HepG2 (cell line): ENCODE results near the gene MEGF6. TPM values are rescaled to one million over a fixed set of nuclear protein-coding genes. Genes with fewer than 3 reads are reported as not detected.

ENCODE experiments used
- ATAC-seq: fragments of 200-7000 bp; cut with Tn5 transposase; 3 replicates; pipeline ENCODE4 v1.9.1; 2020; ENCODE audit warnings: mild to moderate bottlenecking, moderate library complexity
- BruUV-seq: library from RNA; stranded (reverse); fragments of 400-500 nt; replicated peaks from 2 replicates; lab custom pipeline; 2021; lab: Mats Ljungman, UMichigan
- CTCF ChIA-PET: fragments of 300-600 bp; formaldehyde crosslinking; extraction: SDS; loops from one replicate; lab custom pipeline; 2021; ENCODE audit warnings: low total read pairs, inconsistent platforms, low intra/inter-chr PET ratio; lab: Yijun Ruan, JAX
- POLR2A ChIA-PET: fragments of 350-600 bp; sonication (Branson Sonifier 250); formaldehyde crosslinking; loops from one replicate; lab custom pipeline; 2020; ENCODE audit warnings: antibody characterized with exemption, inconsistent platforms; lab: Yijun Ruan, JAX
- DNase-seq: peaks from one replicate; pipeline ENCODE4 v3.0.0-alpha.2; 2015; ENCODE audit warnings: low spot score
- FAIRE-seq: peaks from 3 replicates; lab custom pipeline; 2011; peaks lifted over from hg19 to GRCh38; lab: Jason Lieb, UNC
- H2AFZ ChIP-seq: one replicate; pipeline ENCODE4 v1.6.1; 2011; ENCODE audit warnings: low read length, inconsistent platforms
- H3K27ac ChIP-seq: fragments of 300-600 bp; 3 replicates; pipeline ENCODE4 v1.8.0; 2011; ENCODE audit warnings: mixed run types, mild to moderate bottlenecking, mixed read lengths, low read length, inconsistent platforms; ENCODE audit not compliant: insufficient read depth; ENCODE audit errors: extremely low read length
- H3K27me3 ChIP-seq, 2 experiments: fragments of 200-600 bp in 1 of 2; 2 replicates in 1 of 2; 3 replicates in 1 of 2; pipeline versions ENCODE4 v1.6.0 to v1.8.0; 2011; ENCODE audit warnings: low read length in 2 of 2, mild to moderate bottlenecking in 2 of 2, moderate library complexity in 2 of 2, inconsistent platforms in 1 of 2; ENCODE audit not compliant: insufficient read depth in 2 of 2, control insufficient read depth in 1 of 2
- H3K36me3 ChIP-seq, 2 experiments: fragments of 200-600 bp in 1 of 2; replicated peaks in 1 of 2; 2 replicates in 1 of 2; 3 replicates in 1 of 2; pipeline versions ENCODE4 v1.5.1 to v1.8.0; 2011; ENCODE audit warnings: low read length in 2 of 2, inconsistent platforms in 1 of 2; ENCODE audit not compliant: insufficient read depth in 2 of 2, control insufficient read depth in 1 of 2
- H3K4me1 ChIP-seq: 2 replicates; pipeline ENCODE4 v1.5.1; 2012; ENCODE audit warnings: low read length, inconsistent platforms; ENCODE audit not compliant: insufficient read depth
- H3K4me2 ChIP-seq: 2 replicates; pipeline ENCODE4 v1.6.0; 2011; ENCODE audit warnings: low read depth, low read length, inconsistent platforms
- H3K4me3 ChIP-seq, 3 experiments: fragments of 200-600 bp in 1 of 3; sonication (generic), shearing (Covaris generic) in 1 of 3; replicated peaks in 1 of 3; 2 replicates each; pipeline ENCODE4 v1.5.1; 2011 to 2016; ENCODE audit warnings: low read length in 3 of 3, inconsistent platforms in 2 of 3, low read depth in 2 of 3, mild to moderate bottlenecking in 2 of 3, control low read depth in 1 of 3, mixed read lengths in 1 of 3; ENCODE audit not compliant: insufficient read depth in 1 of 3
- H3K79me2 ChIP-seq: one replicate; pipeline ENCODE4 v1.6.1; 2011; ENCODE audit warnings: low read length, inconsistent platforms; ENCODE audit not compliant: insufficient read depth
- H3K9ac ChIP-seq: 2 replicates; pipeline ENCODE4 v1.6.0; 2011; ENCODE audit warnings: mild to moderate bottlenecking, low read depth, low read length, inconsistent platforms; ENCODE audit not compliant: insufficient read depth
- H3K9me3 ChIP-seq: 2 replicates; pipeline ENCODE4 v1.5.1; 2012; ENCODE audit warnings: mild to moderate bottlenecking, low read length
- H4K20me1 ChIP-seq: 2 replicates; pipeline ENCODE4 v1.6.0; 2011; ENCODE audit warnings: inconsistent platforms, mild to moderate bottlenecking, low read length, moderate library complexity; ENCODE audit not compliant: insufficient read depth
- AGO1 ChIP-seq: fragments of 200-400 bp; formaldehyde crosslinking; IDR thresholded peaks from 2 replicates; pipeline ENCODE4 v1.6.1; 2017; ENCODE audit warnings: mild to moderate bottlenecking, low read depth, low read length, moderate library complexity; ENCODE audit not compliant: poor library complexity, severe bottlenecking
- AGO2 ChIP-seq: fragments of 200-400 bp; formaldehyde crosslinking; optimal IDR thresholded peaks from 2 replicates; pipeline ENCODE3; 2017; ENCODE audit warnings: mild to moderate bottlenecking, low read depth, low read length, moderate library complexity
- CREB1 ChIP-seq, 2 experiments: fragments of 450-650 bp in 1 of 2; IDR thresholded peaks; 2 replicates each; pipeline ENCODE4 v1.6.1; 2016 to 2017; ENCODE audit warnings: control low read depth in 1 of 2, mild to moderate bottlenecking in 1 of 2, missing compliant biosample characterization in 1 of 2, missing genetic modification characterization in 1 of 2
- NFE2L1 ChIP-seq: sonication (generic); formaldehyde crosslinking; IDR thresholded peaks from 2 replicates; pipeline ENCODE4 v1.4.0; 2020; ENCODE audit warnings: missing genetic modification reagents, mild to moderate bottlenecking, borderline replicate concordance
- PATZ1 ChIP-seq: sonication (generic); formaldehyde crosslinking; IDR thresholded peaks from 2 replicates; pipeline ENCODE4 v1.4.0; 2020; ENCODE audit warnings: missing genetic modification reagents
- PITX1 ChIP-seq: sonication (generic); formaldehyde crosslinking; IDR thresholded peaks from 2 replicates; pipeline ENCODE4 v1.5.1; 2020; ENCODE audit warnings: mild to moderate bottlenecking, missing genetic modification reagents
- YEATS4 ChIP-seq: sonication (generic); formaldehyde crosslinking; IDR thresholded peaks from 2 replicates; pipeline ENCODE4 v1.4.0; 2020; ENCODE audit warnings: missing genetic modification reagents, borderline replicate concordance
- ZHX2 ChIP-seq, 2 experiments: sonication (generic) in 1 of 2; formaldehyde crosslinking in 1 of 2; IDR thresholded peaks; 2 replicates each; pipeline versions ENCODE4 v1.6.1 to v1.9.0; 2014 to 2022; ENCODE audit warnings: antibody characterized with exemption in 1 of 2, borderline replicate concordance in 1 of 2, inconsistent platforms in 1 of 2, low read depth in 1 of 2, missing genetic modification reagents in 1 of 2
- ZNF777 ChIP-seq: sonication (generic); formaldehyde crosslinking; IDR thresholded peaks from 2 replicates; pipeline ENCODE4 v1.4.0; 2020; ENCODE audit warnings: missing genetic modification reagents
- WGBS: methylation state at CpG from one replicate; pipeline ENCODE4 v1.1.6; 2017; ENCODE audit warnings: low lambda C conversion rate; 5-methylcytosine and 5-hydroxymethylcytosine counted together
- in situ Hi-C: cut with HindIII; loops from 2 replicates; pipeline ENCODE4 v1.10.0; 2017; ENCODE audit warnings: low pct_unique_long_range_greater_than_20kb; ENCODE audit not compliant: extremely low pct_ligation_motif_present
- intact Hi-C: fragments of 100-400 bp; cut with micrococcal nuclease; formaldehyde crosslinking; loops from one replicate; pipeline ENCODE4 v1.10.0; 2022; ENCODE audit not compliant: unreplicated experiment
- polyA plus RNA-seq, 8 experiments: library from polyadenylated mRNA; depleted of rRNA in 3 of 8; stranded (reverse) in 7 of 8; unstranded in 1 of 8; fragments of >200 nt; fragmentation: Illumina TruSeq in 4 of 8; extraction: Trizol in 4 of 8; gene quantifications; 2 replicates each; pipeline versions ENCODE4 v1.2.1 to v1.2.3, GENCODE V29; 2011 to 2016; ENCODE audit warnings: low read depth in 4 of 8, missing spikeins in 1 of 8, mixed read lengths in 1 of 8; ENCODE audit not compliant: insufficient read depth in 1 of 8
- total RNA-seq, 5 experiments: library from RNA; depleted of rRNA; stranded (reverse); fragments of >200 nt; fragmentation: Illumina TruSeq; extraction: Trizol; gene quantifications; 2 replicates each; pipeline ENCODE4 v1.2.3, GENCODE V29; 2016; ENCODE audit warnings: low read depth in 1 of 5

The MEGF6 gene
- total and polyA plus RNA-seq, 2 of the 13 experiments (the other 11 are each of a cell fraction or from before 2014, with no cell fraction given): 1.9 TPM

GRCh38 chr1:3527774-3528173 is 83.5 kb downstream of the MEGF6 start (continued):
- TF ChIP-seq PITX1 (CRISPR knock-in tag): no peak
- TF ChIP-seq ZHX2 (IDR thresholded peaks at IDR 0.05; ENCODE audit: low read depth): no peak
- no peak for TF ChIP-seq ZHX2 (CRISPR knock-in tag; IDR thresholded peaks at IDR 0.05; ENCODE audit: borderline replicate concordance)
- TF ChIP-seq AGO2: peak; percentile 87
- TF ChIP-seq YEATS4 (CRISPR knock-in tag): no peak

GRCh38 chr1:3525551-3526482 is 85.5 kb downstream of the MEGF6 start:
- BruUV-seq: no TSS peak
- DNase-seq (no peak), ATAC-seq (no peak), FAIRE-seq (no peak)
- no peaks in the 10 kb centered on the region for H3K9me3 ChIP-seq
- peaks cover 9% of the 10 kb centered on the region for H3K4me1 ChIP-seq
- WGBS: 48% methylated on average over 11 of the region's 24 CpGs
- H3K4me3 ChIP-seq: no peak overlapping the region
- intact Hi-C loops (no loop called here), in situ Hi-C loops (no loop called here)
- H3K79me2 ChIP-seq: no peaks in the 10 kb centered on the region
- no peak overlapping the region for H3K9ac ChIP-seq
- CTCF ChIA-PET: no interaction called here
- H3K27me3 ChIP-seq: peaks cover 27 to 80% of the 10 kb centered on the region in 2 experiments
- peaks cover 13% of the 10 kb centered on the region; the same call in 1 of the 2 replicates for H4K20me1 ChIP-seq
- no peak overlapping the region for H2AFZ ChIP-seq
- no peaks in the 10 kb centered on the region for H3K36me3 ChIP-seq
- H3K4me2 ChIP-seq: no peak overlapping the region
- TF ChIP-seq AGO1 (peak; percentile 92), CREB1 (IDR thresholded peaks at IDR 0.05) (no peak), CREB1 (CRISPR knock-in tag; IDR thresholded peaks at IDR 0.05) (no peak), ZNF777 (no peak), PATZ1 (CRISPR knock-in tag) (no peak), AGO2 (peak; percentile 92), NFE2L1 (CRISPR knock-in tag) (no peak)
- no peak overlapping the region for H3K27ac ChIP-seq
- POLR2A ChIA-PET: no interaction called here
